TTC549 (cell line): Measurements from ENCODE around the gene BCKDHA.
"Not testable (repeated sequence)": the region's sequence is repeated elsewhere in the genome, so short reads cannot be mapped to it uniquely, and the experiment has no call there.

Source experiments
- FAIRE-seq: peaks from 2 replicates; lab custom pipeline; 2012; peaks lifted over from hg19 to GRCh38; lab: Jason Lieb, UNC

The BCKDHA gene

GRCh38 chr19:41367848-41368301 lies 29.7 kb upstream of the BCKDHA start:
- FAIRE-seq: no peak

GRCh38 chr19:41369769-41370168 lies 27.8 kb upstream of the BCKDHA start:
- FAIRE-seq: no peak

GRCh38 chr19:41371119-41371518 lies 26.5 kb upstream of the BCKDHA start:
- FAIRE-seq: not testable (repeated sequence)

GRCh38 chr19:41371541-41371940 lies 26.1 kb upstream of the BCKDHA start:
- FAIRE-seq: no peak

- FAIRE-seq: no peak
Observed at GRCh38 chr19:41372501-41372900, 25.1 kb upstream of the BCKDHA start.

GRCh38 chr19:41373993-41374392 lies 23.6 kb upstream of the BCKDHA start:
- FAIRE-seq: no peak

GRCh38 chr19:41376241-41376997 lies 21.2 kb upstream of the BCKDHA start, which contains the start of gene TMEM91:
TSS of gene TMEM91 (plus strand) at chr19:41376533. CDS start at chr19:41378310, 1,777 bp downstream.
- no peak for FAIRE-seq

GRCh38 chr19:41376998-41377365 lies 20.6 kb upstream of the BCKDHA start:
- FAIRE-seq: no peak

- no peak for FAIRE-seq
Observed at GRCh38 chr19:41377977-41378709, 19.5 kb upstream of the BCKDHA start.

GRCh38 chr19:41381536-41381935 lies 16.1 kb upstream of the BCKDHA start:
- FAIRE-seq: not testable (repeated sequence)

GRCh38 chr19:41384351-41384750 lies 13.3 kb upstream of the BCKDHA start:
- FAIRE-seq: no peak

- FAIRE-seq: no peak
Observed at GRCh38 chr19:41386442-41386841, 11.2 kb upstream of the BCKDHA start.

GRCh38 chr19:41391618-41392017 lies 6.0 kb upstream of the BCKDHA start:
- no peak for FAIRE-seq

- FAIRE-seq: no peak
Observed at GRCh38 chr19:41392775-41393174, 4.8 kb upstream of the BCKDHA start.

GRCh38 chr19:41395355-41395754 lies 2.3 kb upstream of the BCKDHA start:
- FAIRE-seq: no peak

- FAIRE-seq: no peak
Observed at GRCh38 chr19:41398050-41398418, 416 bp downstream of the BCKDHA start.

- FAIRE-seq: no peak
Observed at GRCh38 chr19:41398598-41398997, 980 bp downstream of the BCKDHA start.

- no peak for FAIRE-seq
Observed at GRCh38 chr19:41399091-41399490, 1.5 kb downstream of the BCKDHA start.

- FAIRE-seq: no peak
Observed at GRCh38 chr19:41399525-41399924, 1.9 kb downstream of the BCKDHA start.

- FAIRE-seq: no peak
Observed at GRCh38 chr19:41401483-41401882, 3.9 kb downstream of the BCKDHA start.

- FAIRE-seq: no peak
Observed at GRCh38 chr19:41402010-41402409, 4.4 kb downstream of the BCKDHA start.

- FAIRE-seq: no peak
Observed at GRCh38 chr19:41403181-41403970, 5.8 kb downstream of the BCKDHA start.

GRCh38 chr19:41405776-41406175 lies 8.2 kb downstream of the BCKDHA start:
- no peak for FAIRE-seq
